Stimulated activated CD4-positive, alpha-beta T cell treated with anti-CD3 and anti-CD28 coated beads, TNF-alpha, amount 100 ng/mL, for 48 hours (primary cell): Measurements from ENCODE around the gene WASL.
"Not testable (repeated sequence)": the region's sequence is repeated elsewhere in the genome, so short reads cannot be mapped to it uniquely, and the experiment has no call there.

Experiments
- DNase-seq, 3 donors: peaks; one replicate each; pipeline ENCODE4 v3.0.0-alpha.2; 2020; ENCODE audit warnings: low read depth in 3 of 3

Gene WASL

DNA sequence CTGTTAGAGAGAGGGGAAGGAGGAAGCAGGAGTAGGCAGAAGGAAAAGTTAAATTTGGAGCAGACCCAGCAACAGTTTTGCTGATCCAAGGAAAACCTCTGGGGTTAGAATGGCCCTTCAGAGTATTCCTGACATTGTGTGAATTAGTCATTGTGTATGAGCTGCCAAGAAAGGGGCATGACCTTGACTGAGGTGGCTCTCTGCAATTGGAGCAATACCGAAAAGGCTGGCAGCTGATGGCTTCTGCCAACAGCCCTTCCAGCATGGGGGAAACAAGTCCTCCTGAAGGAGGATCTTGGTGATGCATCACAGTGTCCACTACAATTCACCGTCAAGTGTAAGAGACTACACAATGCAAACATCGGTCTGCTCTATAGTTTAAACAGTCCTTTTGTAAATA, 20.6 kb upstream of the WASL start:
- DNase-seq = no peak

DNA sequence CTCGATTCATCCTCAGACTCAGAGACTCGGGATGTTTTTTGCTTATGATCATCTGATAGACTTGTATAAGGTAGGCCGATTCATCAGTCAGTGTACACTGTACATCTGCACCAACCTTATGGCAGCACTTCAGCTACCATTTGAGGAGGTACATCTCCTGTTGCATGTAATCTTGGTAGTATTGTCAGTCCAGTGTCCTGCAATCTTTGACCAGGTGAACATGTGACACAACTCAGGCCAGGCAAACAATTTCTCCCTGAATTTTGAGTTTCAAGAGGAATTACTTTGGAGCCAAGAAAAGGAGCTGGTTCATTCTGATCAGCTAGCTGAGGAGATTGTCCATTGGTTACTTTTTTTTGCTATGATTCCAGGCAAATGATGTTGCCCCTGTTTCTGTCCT, 19.7 kb upstream of the WASL start:
- no peak for DNase-seq

DNA sequence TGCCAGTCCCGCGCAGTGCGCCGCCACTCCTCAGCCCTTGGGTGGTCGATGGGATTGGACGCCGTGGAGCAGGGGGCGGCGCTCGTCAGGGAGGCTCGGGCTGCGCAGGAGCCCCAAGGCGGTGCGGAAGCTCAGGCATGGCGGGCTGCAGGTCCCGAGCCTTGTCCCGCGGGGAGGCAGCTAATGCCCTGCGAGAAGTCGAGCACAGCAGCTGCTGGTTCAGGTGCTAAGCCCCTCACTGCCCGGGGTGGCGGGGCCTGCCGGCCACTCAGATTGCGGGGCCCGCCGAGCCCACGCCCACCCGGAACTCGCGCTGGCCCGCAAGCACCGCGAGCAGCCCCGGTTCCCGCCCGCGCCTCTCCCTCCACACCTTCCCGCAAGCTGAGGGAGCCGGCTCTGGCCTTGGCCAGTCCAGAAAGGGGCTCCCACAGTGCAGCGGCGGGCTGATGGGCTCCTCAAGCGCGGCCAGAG, 14.4 kb upstream of the WASL start:
- no peak for DNase-seq

DNA sequence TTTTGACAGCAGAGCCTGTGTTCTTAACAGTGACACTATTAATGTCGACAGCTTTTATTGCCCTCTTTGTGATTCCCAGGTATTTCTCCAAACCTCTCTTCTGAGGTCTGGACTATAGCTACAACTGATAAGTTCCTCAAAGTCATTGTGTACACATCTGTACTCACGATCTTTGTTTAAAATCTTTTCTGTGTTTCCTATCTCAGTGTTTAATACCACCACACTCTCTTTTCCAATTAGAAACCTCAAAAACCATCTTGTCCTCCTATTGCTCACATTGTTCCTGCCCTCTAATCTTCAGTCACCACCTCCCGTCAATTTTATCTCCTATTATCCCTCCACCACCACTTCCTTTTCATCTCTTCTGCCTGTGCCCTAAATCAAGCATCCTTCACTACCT, 12.9 kb upstream of the WASL start:
- no peak for DNase-seq

DNA sequence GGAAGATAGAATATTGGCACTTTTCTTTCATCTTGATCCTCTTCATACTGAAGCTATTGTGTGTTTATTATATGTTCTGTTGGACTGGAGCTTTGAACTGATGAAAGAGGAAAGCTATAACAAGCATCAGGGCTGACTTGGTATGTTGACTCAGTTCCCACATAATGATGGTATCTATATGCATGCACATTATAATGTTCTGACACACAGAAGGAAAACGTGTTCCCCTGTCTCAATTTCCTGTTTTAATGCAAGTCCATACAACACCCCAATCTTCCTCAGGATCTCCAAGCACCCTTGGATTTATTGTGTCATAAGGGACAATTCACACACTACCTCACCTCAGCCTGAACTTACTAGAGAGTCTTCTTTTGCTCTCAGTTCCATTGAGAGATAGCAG, 8.3 kb upstream of the WASL start:
- no peak for DNase-seq

DNA sequence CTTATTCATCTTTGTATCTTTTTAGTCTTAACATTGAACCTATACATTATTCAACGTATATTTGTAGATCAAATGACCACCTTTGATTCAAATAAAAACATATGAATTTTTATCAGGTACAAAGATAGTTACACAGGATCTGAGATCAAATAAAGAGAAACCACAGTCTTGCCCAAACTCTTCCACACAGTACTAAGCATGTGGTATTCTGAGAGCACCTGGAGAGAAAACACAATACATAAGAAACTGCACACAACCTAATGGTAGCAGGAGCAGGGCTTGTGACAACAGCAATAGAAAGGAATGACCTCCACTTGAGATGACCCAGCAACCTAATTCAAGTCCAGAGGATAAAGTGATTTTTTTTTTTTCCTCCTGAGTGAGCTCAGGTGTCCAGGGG, 6.5 kb upstream of the WASL start:
- DNase-seq = no peak

DNA sequence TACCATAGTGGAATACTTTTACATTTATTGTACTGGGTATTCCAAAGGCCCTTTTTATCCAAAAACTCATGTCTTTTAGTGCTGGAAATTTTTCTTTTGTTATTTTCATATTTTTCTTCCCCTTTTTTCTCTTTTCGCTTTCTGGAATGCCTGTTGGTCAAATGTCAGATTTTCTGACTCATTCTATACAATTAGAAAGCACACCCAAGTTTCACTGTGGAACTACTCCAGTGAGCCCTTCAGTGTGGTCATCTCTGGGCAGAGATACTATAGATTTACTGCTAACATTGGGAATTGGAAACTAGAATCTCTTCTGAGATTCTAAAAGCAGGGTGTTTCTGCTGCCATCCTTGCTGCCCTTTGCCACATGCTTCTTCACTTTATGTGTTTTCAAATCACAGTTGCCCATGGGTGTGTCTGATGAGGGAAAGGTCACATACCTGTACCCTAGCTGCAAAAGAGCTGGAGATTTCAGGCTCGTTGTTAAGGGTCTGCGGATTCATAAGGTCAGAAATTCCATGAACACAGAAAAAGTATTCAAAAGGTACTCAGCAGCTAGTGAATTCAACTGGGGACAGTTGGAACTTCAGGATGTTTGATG, 5.6 kb upstream of the WASL start:
- DNase-seq = no peak

DNA sequence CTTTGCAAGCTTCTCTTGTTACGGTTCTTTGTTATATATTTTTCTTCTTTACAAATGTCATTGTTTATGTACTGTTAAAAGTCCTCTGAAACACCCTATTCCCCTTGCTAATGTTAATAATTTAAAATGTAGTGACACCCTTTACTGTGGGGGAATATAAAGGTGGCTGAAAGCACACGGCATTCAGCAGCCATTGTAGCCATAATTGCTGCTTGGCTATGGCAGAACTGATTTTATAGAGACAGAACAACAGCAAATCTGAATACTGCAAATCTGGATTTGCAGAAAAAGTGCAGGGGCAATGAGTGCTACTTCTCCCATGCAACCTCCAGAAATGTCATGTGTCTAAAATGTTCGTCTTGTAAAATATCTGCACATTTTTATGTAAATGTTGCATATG, 3.7 kb upstream of the WASL start:
- DNase-seq = no peak

DNA sequence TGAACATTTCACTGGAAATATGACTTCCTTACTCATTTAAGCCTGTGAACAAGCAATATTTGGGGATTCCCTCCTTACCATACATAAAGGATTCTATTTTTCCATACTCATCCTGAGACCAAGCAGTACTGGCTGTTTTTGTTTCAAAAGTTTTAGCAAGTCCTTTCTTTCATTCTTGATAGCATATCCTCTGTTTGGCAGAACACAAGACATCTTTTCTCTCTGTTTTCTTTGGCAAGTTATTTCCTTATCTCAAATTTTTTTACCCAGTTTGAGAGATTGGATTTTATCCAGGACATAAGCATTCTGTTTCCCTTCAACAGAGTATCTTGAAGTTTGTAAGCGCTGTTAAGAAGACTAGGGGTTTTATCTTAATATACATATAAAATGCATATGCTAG, 3.0 kb upstream of the WASL start:
- no peak for DNase-seq

DNA sequence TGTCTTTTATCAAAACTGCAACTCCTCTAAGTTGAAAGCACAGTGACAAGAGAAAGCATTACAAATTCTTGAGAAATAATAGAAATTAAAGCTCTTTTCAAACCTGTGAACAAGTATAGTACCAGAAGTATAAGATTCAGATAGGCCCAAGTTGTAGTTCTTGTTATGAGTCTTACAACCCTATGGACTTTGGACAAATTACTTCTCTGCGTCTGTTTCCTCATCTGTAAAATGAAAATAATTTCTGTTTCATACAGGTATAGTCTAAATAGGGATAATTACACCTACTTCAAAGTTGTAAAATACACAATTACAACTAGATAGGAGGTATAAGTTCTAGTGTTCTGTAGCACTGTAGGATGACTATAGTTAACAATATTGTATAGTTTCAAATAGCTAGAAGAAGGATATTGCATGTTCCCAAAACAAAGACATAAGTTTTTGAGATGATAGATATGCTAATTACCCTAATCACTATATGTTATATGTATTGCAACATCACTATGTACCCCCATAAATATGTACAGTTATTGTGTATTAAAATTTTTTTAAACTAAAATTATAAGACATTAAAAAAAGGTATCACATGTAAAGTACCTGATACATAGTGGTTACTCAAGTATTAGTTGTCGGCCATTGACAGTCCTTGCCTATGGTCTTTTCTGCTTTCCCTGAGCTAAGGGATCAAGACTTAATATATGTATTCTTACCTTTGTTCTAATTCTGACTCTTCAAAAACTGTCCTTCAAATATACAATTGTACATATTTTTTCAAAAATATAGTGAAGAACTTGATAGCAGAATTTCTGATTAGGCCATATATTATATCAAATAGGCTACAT, 1.8 kb upstream of the WASL start:
- no peak for DNase-seq

DNA sequence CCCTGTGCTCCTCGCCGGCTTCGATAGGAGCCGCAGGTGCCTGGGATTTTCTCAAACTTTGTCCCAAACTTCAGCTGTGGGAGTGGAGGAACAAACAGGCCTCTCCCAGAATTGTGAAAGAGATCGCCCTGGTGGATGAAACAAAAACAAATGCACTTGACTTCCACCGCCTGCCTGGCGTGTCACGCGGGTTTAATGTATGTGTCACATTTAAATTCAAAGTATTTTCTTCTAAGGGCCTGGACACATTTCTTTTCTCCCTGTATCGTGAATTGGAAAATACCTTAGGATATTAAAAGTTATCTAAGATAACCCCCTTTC, 694 bp upstream of the WASL start:
- DNase-seq = peak; percentile 3 to 28 (median 24)

DNA sequence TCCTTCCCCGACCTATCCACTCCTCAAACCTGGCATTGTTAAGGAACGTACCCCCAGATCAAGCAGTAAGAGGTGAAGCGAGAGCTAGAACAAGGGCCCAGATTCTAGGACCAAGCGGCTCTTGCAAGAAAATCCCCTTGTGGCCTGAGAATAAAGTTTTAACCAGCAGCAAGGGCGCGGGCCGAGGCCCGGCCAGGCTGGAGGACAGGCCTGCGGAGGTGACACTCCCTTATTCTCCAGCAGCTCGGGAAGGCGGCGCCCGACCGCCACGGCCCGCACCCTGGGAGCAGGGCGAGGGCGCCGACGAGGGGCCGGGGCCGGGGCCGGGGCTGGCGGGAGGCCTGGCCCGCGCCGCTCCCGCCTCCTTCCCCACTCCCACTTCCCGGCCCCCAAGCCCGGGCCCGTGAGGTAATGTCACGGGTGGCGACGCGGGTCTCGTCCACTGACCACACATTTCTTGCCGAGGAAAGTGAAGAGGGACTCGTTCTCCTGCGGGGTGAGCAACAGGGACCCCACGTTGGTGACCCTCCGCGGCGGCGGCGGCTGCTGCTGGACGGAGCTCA, 551 bp downstream of the WASL start:
- DNase-seq = peak in 2 of 3 donors; percentile 6 to 8

DNA sequence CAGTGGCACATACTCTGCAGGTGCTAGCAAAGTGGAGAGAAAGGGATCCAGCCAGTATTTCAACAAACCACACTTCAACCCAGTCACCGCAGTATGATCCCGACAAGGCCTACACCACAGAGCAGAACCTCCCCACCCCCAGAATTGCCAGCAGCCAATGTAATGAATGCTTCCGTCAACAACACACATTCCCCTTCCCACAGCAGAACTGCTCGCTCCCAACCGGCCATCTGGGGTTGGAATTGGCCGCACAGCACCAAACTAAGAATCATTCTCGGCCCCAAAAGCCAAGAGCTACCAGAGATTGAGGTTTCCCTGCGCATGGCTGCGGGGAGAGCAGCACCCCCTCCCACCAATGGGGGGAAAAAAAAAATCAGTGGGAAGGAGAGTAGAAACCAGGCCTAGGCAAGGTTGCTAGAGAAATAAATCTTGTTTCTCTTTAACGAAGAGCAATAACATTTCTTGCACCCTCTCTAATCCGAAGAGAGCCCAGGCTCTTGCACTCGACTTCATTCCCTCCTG, 1.1 kb downstream of the WASL start:
- DNase-seq = peak in 1 of 3 donors; percentile 10

DNA sequence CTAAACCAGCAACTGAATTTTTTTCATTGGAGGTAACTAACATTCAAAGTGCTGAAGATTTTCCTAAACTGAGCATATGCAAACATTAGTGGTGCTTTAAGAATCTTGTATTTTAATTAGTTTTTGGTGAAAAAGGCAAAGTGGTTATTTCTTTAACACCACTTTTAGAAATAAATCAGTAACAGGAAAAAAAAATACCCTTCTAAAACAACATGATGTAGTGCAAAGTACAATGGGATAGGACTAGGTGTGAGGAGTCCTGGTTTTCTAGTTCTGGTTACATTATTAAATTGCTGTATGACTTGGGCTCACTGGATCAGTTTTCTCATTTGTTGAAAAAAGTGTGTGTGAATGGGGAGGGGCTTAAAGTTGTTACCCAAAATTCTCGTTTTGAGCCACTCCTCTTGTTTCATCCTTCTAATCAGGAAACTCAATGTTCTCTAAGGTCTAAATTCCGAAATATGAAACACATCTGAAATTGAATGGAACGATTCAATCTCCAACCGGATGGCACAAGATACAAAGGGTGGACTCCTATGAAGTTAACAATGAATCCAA, 1.8 kb downstream of the WASL start:
- no peak for DNase-seq

DNA sequence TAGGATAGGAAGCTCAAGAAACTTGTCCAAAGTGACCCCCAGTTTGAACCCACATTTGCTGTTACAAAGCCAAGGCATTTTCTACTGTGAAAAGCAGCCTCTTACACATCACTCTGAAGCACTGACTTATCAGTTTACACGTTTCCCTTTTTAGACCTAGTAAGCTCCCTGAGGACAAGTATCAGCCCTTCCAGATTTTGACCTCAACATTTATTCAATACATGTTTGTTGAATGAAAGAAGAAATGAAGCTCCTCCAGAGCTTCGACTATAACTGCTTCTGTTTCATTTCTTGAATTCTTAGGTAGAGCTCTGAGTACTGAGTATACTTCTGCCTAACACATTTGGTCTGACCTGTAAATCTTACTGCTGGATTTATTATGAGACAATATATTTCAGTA, 2.7 kb downstream of the WASL start:
- DNase-seq = no peak

DNA sequence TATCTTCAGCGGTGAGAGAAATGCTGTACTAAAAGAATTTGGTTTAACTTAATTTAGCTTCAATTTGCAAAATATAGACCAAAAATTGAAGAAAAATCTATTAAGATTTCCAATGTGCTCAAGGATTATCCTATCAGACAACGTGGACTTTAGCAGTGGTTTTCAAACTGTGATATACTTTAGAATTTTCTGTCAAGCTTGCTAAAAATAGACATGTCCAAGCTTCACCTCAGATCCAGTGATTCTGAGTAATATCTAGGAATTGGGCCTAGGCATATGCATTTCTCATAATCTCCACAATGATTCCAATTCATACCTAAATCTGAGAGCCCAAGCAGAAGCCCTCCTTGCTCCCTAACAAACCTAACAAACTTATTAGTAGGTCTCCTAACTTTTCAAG, 3.4 kb downstream of the WASL start:
- no peak for DNase-seq

DNA sequence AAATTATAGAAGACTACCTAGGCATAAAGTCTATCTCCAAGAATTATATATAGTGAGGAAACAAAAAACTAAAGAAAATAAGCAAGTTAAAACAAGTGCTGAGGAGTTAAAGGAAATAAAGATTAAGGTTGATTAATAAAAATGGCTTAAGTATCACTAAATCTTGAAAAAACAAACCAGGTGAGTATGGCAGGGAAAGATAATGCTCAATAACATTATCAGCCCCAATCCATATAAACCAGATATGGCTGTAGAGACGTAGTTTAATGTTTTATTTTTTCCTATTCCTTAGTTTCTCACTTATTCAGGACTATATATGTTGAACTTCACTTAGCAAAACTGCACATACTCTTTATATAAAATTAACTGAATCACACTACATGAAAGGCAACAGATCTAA, 4.4 kb downstream of the WASL start:
- no peak for DNase-seq

DNA sequence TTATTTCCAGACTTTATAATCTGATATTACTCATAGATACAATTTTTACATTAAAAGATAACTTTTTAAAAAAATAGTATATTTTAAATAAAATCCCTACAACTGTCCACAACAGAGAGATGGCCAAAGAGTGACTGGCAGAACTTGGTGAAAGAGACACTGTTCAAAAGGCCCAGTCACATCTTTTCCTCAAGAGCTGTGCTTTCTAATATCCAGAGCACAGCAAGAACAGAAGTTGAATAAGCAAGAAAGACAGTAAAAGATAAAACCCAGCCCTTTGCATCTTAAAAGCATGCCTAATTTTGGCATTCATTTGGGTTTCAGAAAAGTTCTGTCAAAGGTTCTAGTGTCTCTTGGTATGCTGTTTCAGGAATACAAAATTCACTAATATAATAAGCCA, 6.9 kb downstream of the WASL start:
- DNase-seq = no peak

DNA sequence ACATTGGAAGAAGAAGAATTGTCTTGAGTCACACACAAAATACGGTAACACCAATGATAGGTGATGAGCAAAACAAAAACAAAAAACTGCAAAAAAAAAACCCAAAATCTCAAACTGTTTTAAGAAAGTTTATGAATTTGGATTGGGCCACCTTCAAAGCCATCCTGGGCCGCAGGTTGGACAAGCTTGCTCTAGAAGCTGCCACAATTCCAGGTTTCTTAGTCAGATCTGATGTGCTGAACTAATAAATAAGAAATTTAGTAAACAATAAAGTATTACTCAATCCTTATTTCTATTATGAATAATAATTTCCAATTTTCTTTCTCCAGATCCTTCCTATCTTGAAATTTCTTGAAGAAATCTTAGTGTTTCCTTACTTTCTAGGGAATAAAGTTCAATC, 10.0 kb downstream of the WASL start:
- DNase-seq = no peak

DNA sequence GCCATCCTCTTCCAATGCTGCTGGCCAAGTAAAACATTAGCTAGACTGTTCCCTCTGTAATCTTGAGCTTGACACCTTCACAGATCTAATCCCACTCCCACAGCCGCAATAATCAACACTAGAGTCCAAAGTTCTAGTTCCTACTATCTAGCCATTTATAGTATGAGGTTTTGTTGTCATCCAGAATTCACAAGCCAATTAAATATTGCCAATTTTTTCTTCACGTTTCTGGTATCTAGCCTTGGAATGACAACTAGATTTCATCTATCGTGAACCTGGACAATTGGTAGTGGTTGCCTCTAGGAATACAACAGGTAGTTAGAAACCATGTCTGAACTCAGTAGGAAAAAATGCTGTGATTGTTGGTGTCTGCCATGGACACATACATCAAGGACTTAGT, 10.4 kb downstream of the WASL start:
- DNase-seq = no peak

DNA sequence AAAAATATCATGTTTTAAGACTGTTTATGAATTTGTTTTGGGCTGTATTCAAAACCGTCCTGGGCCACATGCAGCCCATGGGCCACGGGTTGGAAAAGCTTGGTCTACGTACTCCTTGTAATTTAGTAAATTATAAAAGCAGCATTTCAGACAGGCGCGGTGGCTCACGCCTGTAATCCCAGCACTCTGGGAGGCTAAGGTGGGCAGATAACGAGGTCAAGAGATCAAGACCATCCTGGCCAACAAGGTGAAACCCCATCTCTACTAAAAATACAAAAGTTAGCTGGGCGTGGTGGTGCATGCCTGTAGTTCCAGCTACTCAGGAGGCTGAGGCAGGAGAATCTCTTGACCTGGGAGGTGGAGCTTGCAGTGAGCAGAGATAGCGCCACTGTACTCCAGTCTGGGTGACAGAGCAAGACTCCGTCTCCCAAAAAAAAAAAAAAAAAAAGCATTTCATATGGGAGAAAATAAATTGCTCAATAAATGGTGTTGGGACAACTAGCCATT, 11.6 kb downstream of the WASL start:
- DNase-seq = not testable (repeated sequence)

DNA sequence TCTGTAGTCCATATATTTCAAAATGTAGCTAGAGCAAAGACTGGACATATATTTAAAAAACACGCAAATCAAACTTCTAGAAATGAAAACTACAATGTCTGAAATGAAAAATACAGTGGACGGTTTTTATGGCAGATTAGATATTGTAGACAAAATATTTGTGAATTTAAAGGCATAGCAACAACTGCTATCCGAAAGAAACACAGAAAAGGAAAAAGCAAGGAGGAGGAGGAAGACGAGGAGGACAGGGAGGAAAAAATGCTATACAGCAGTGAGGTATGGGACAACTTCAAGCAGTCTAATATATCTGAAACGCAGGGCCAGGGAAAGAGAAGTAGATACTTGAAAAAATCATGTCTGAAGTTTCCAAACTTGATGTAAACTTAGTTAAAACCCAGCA, 13.3 kb downstream of the WASL start:
- DNase-seq = no peak

DNA sequence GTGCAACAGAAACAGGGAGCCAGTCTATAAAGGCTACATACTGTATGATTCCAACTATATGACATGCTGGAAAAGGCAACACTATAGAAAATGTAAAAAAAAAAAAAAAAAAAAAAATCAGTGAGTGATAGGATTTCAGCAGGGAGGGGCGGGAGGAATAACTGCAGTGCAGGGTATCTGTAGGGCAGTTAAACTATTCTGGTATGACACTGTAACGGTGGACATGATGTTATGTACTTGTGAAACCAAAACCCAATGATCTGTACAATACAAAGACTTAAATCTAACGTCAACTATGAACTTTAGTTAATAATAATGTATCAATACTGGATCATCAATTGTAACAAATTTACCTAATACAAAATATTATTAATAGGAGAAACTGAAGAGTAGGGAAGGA, 14.3 kb downstream of the WASL start:
- no peak for DNase-seq
